Neural progenitor cell (in vitro differentiated cells): ENCODE measurements around the gene DCUN1D5. TPM values are rescaled to one million over a fixed set of nuclear protein-coding genes. Genes with fewer than 3 reads are reported as not detected.

Experiments used
- DNase-seq: peaks from one replicate; pipeline ENCODE4 v3.0.0-alpha.2; 2016; ENCODE audit warnings: low spot score
- H2AFZ ChIP-seq: fragments of 200-600 bp; sonication (generic); replicated peaks from 2 replicates; pipeline ENCODE4 v1.6.1; 2016; ENCODE audit warnings: antibody characterized with exemption
- H3F3A ChIP-seq: fragments of 200-600 bp; sonication (generic); 2 replicates; pipeline ENCODE4 v1.6.1; 2016; ENCODE audit warnings: antibody characterized with exemption, low read depth
- H3K27ac ChIP-seq: fragments of 200-600 bp; sonication (generic); 2 replicates; pipeline ENCODE4 v1.5.1; 2016; ENCODE audit warnings: mild to moderate bottlenecking
- H3K27me3 ChIP-seq: fragments of 200-600 bp; sonication (generic); 2 replicates; pipeline ENCODE4 v1.6.1; 2016; ENCODE audit warnings: mild to moderate bottlenecking, moderate library complexity
- H3K36me3 ChIP-seq: fragments of 200-600 bp; sonication (generic); 2 replicates; pipeline ENCODE4 v1.5.1; 2016
- H3K4me1 ChIP-seq: fragments of 200-600 bp; sonication (generic); 2 replicates; pipeline ENCODE4 v1.6.1; 2016; ENCODE audit warnings: mixed run types
- H3K4me2 ChIP-seq: fragments of 200-600 bp; sonication (generic); 2 replicates; pipeline ENCODE4 v1.6.1; 2016
- H3K4me3 ChIP-seq: fragments of 200-600 bp; sonication (generic); 2 replicates; pipeline ENCODE4 v1.5.1; 2016
- H3K79me2 ChIP-seq: fragments of 200-600 bp; sonication (generic); 2 replicates; pipeline ENCODE4 v1.6.1; 2016; ENCODE audit warnings: low read depth
- H3K9ac ChIP-seq: fragments of 200-600 bp; sonication (generic); 2 replicates; pipeline ENCODE4 v1.6.1; 2016
- H3K9me3 ChIP-seq: fragments of 200-600 bp; sonication (generic); 2 replicates; pipeline ENCODE4 v1.5.1; 2016; ENCODE audit warnings: low read depth
- H4K20me1 ChIP-seq: fragments of 200-600 bp; sonication (generic); 2 replicates; pipeline ENCODE4 v1.6.1; 2016; ENCODE audit warnings: low read depth
- H3K27ac Mint-ChIP-seq: 3 replicates; pipeline ENCODE4 v1.8.0; 2021; ENCODE audit warnings: mixed read lengths
- H3K27me3 Mint-ChIP-seq: 2 replicates; pipeline ENCODE4 v1.8.0; 2022; ENCODE audit warnings: low read depth, mild to moderate bottlenecking, inconsistent platforms, moderate library complexity, mixed read lengths; ENCODE audit not compliant: insufficient read depth
- H3K36me3 Mint-ChIP-seq: 3 replicates; pipeline ENCODE4 v1.8.0; 2021; ENCODE audit warnings: mixed read lengths
- H3K4me1 Mint-ChIP-seq: 3 replicates; pipeline ENCODE4 v1.8.0; 2021; ENCODE audit warnings: mixed read lengths
- H3K4me3 Mint-ChIP-seq: 3 replicates; pipeline ENCODE4 v1.8.0; 2021; ENCODE audit warnings: mild to moderate bottlenecking, moderate library complexity, mixed read lengths
- H3K9me3 Mint-ChIP-seq: 3 replicates; pipeline ENCODE4 v1.8.0; 2020; ENCODE audit warnings: mixed read lengths
- EZH2 ChIP-seq: fragments of 200-600 bp; sonication (generic); IDR thresholded peaks from 2 replicates; pipeline ENCODE4 v1.6.1; 2017; ENCODE audit warnings: antibody characterized with exemption, mild to moderate bottlenecking, moderate library complexity
- EZH2phosphoT487 ChIP-seq: fragments of 200-600 bp; sonication (generic); IDR thresholded peaks from 2 replicates; pipeline ENCODE4 v1.6.1; 2017; ENCODE audit warnings: antibody characterized with exemption
- total RNA-seq: library from RNA; depleted of rRNA; stranded (reverse); fragments of >200 nt; gene quantifications from 2 replicates; pipeline ENCODE4 v1.2.3, GENCODE V29; 2015; ENCODE audit warnings: low replicate concordance
- TF ChIP-seq, protein P1 (sequence below): fragments of 200-600 bp; sonication (generic); IDR thresholded peaks from 2 replicates; pipeline ENCODE4 v1.5.1; 2017; ENCODE audit warnings: antibody characterized with exemption, mild to moderate bottlenecking

Gene DCUN1D5
- total RNA-seq, 1 donor from 2014 or later: 75.9 TPM

DNA sequence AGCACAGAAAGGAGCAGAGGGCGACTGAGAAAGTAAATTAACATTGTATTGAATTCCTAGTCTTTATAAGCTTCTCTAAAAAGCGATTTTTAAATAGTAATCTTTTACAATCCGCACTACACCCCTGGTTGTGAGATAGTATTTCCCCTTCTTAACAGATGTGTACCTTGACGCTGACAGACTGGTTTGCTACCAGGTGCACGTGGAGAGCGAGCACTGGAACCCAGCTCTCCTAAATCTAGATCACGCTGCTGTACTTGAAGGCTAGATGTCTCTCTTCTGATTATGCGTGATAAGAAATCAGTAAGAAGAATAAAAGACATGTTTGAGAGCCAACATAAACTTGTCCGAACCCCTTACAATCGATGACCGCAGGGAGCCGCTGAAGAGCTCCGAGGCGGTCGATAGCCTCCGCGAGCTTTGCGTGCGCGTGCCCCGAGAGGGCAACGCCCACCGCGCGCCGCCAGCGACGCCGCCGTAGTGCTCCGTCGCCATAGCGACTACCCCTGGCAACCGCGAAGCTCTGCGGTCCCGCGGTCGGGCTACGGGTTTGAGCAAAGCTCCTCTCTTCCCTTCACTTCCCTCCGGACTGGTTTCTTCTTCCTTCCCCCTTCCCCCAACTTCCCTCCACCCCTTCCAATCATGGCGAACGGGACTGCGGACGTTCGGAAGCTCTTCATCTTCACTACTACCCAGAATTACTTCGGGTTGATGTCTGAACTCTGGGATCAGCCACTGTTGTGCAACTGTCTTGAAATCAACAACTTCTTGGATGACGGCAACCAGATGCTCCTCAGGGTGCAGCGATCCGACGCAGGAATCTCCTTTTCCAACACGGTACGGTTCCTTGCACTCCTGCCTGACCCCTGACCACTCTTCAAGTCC, 17.2 kb upstream of the DCUN1D5 start, which contains the start of gene DYNC2H1:
Gene DYNC2H1 (plus strand): TSS at position 494 of the 885 bp plus-strand sequence. CDS start 149 bp downstream, at position 643.
- H3K27ac ChIP-seq: peak within 1 kb of the TSS; percentile 15
- no peaks in the 10 kb centered on the region for H4K20me1 ChIP-seq
- TF ChIP-seq, protein P1, sequence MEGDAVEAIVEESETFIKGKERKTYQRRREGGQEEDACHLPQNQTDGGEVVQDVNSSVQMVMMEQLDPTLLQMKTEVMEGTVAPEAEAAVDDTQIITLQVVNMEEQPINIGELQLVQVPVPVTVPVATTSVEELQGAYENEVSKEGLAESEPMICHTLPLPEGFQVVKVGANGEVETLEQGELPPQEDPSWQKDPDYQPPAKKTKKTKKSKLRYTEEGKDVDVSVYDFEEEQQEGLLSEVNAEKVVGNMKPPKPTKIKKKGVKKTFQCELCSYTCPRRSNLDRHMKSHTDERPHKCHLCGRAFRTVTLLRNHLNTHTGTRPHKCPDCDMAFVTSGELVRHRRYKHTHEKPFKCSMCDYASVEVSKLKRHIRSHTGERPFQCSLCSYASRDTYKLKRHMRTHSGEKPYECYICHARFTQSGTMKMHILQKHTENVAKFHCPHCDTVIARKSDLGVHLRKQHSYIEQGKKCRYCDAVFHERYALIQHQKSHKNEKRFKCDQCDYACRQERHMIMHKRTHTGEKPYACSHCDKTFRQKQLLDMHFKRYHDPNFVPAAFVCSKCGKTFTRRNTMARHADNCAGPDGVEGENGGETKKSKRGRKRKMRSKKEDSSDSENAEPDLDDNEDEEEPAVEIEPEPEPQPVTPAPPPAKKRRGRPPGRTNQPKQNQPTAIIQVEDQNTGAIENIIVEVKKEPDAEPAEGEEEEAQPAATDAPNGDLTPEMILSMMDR: peak; percentile 65
- no peak for TF ChIP-seq EZH2phosphoT487
- no peak for TF ChIP-seq EZH2
- H3K4me2 ChIP-seq: peak within 1 kb of the TSS; percentile 93
- no peaks in the 10 kb centered on the region for H3K27me3 ChIP-seq
- Mint-ChIP-seq H3K4me1 (peaks cover 32% of the 10 kb centered on the region), H3K27me3 (peaks cover 2% of the 10 kb centered on the region), H3K9me3 (no peaks in the 10 kb centered on the region), H3K36me3 (peaks cover 4% of the 10 kb centered on the region), H3K4me3 (peak within 1 kb of the TSS; percentile 98), H3K27ac (peak within 1 kb of the TSS; percentile 99)
- peaks cover 43% of the 10 kb centered on the region for H3K79me2 ChIP-seq
- peaks cover 13% of the 10 kb centered on the region for H3F3A ChIP-seq
- H3K9ac ChIP-seq: peak within 1 kb of the TSS; percentile 25
- no peaks in the 10 kb centered on the region for H3K36me3 ChIP-seq
- H3K9me3 ChIP-seq: no peaks in the 10 kb centered on the region
- peak; percentile 98 for DNase-seq
- H3K4me1 ChIP-seq: peaks cover 17% of the 10 kb centered on the region
- peak within 1 kb of the TSS; percentile 97 for H2AFZ ChIP-seq
- H3K4me3 ChIP-seq: peak within 1 kb of the TSS; percentile 77

DNA sequence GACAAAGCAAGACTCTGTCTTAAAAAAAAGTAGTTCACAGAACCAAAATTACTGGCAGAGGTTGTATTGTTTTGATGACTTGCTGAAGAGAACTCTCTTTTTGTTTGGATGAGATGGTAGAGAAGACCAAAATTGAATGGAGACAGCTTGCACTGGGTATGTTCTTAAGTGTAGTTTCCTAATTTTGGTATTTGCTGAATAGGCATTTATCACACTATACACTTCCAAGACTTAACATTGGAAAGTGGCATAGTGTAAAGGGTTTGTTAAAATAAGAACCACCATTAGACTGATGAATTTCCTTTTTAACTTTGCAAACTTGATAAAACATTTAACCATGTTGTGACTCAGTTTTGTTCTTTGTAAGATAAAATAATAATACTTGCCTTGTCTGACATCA, 5.3 kb upstream of the DCUN1D5 start:
- H3K36me3 Mint-ChIP-seq: no peaks in the 10 kb centered on the region
- H3K27ac Mint-ChIP-seq: no peak overlapping the region
- H3K4me1 ChIP-seq: no peaks in the 10 kb centered on the region
- no peaks in the 10 kb centered on the region for H3F3A ChIP-seq
- H3K79me2 ChIP-seq: no peaks in the 10 kb centered on the region
- TF ChIP-seq, protein P1: no peak
- TF ChIP-seq EZH2phosphoT487 (no peak), EZH2 (no peak)
- no peak overlapping the region for H3K27ac ChIP-seq
- DNase-seq: no peak
- H3K9ac ChIP-seq: no peak overlapping the region
- H3K4me2 ChIP-seq: no peak overlapping the region
- no peaks in the 10 kb centered on the region for H4K20me1 ChIP-seq
- H3K27me3 ChIP-seq: peaks cover 34% of the 10 kb centered on the region
- H3K4me3 Mint-ChIP-seq: no peak overlapping the region
- H2AFZ ChIP-seq: no peak overlapping the region
- H3K36me3 ChIP-seq: no peaks in the 10 kb centered on the region
- H3K4me1 Mint-ChIP-seq: peaks cover 17% of the 10 kb centered on the region
- H3K27me3 Mint-ChIP-seq: peaks cover 2% of the 10 kb centered on the region
- no peaks in the 10 kb centered on the region for H3K9me3 ChIP-seq
- no peaks in the 10 kb centered on the region for H3K9me3 Mint-ChIP-seq
- no peak overlapping the region for H3K4me3 ChIP-seq

DNA sequence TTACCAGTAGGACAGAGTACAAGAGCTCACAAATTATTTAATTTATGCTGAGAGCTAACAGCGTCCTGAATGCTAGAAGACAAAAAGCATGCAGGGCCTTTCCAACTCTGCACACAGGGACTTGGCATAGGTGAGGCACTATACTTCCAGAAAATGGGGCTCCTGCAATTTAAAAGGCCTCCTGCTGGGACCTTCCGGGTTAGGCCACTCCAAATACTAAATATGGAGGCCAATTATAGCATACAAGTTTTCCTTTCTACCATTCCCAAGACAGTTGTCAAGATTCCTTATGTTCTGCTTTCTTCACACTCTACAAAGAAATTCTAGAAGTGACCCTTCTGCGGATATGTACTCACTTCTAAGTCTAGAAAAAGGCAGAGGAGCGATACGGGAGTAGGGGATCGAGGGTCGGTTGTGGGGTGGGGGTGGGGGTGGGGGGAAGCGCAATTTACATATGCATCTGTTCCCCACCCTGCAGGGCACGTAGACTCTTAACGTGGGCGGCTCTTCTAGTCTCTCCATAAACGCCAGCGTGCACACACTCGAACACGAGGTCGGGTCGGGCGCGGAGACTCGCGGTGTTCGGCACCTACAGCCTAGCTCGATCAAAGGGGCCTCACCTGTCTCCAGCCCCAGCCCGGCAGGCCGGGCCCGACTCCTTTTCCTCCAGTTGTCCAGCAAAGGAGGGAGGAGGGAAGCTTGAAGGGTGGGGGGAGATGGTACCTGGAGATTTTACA, 728 bp downstream of the DCUN1D5 start:
- TF ChIP-seq EZH2 (no peak), EZH2phosphoT487 (no peak)
- TF ChIP-seq, protein P1: no peak
- Histone ChIP-seq H2AFZ (peak overlapping the region; percentile 60), H3K27ac (peak overlapping the region; percentile 89)

More for the DNA sequence above, 728 bp downstream of the DCUN1D5 start:
- Histone ChIP-seq H3K27me3 (peaks cover 30% of the 10 kb centered on the region), H3K36me3 (peaks cover 4% of the 10 kb centered on the region), H3K9me3 (no peaks in the 10 kb centered on the region), H3K79me2 (peaks cover 55% of the 10 kb centered on the region), H4K20me1 (peaks cover 18% of the 10 kb centered on the region), H3K9ac (peak overlapping the region; percentile 75), H3K4me3 (peak overlapping the region; percentile 89), H3K4me2 (peak overlapping the region; percentile 85), H3K4me1 (peaks cover 16% of the 10 kb centered on the region), H3F3A (peaks cover 5% of the 10 kb centered on the region)
- H3K27ac Mint-ChIP-seq: peak overlapping the region; percentile 46
- H3K4me1 Mint-ChIP-seq: peaks cover 20% of the 10 kb centered on the region
- DNase-seq: peak; percentile 58
- no peaks in the 10 kb centered on the region for H3K36me3 Mint-ChIP-seq
- no peaks in the 10 kb centered on the region for H3K9me3 Mint-ChIP-seq
- H3K4me3 Mint-ChIP-seq: peak overlapping the region; percentile 97
- H3K27me3 Mint-ChIP-seq: peaks cover 2% of the 10 kb centered on the region
